H1 (cell line): ENCODE results near the gene UBE2D2. TPM values are rescaled to one million over a fixed set of nuclear protein-coding genes. Genes with fewer than 3 reads are reported as not detected.

ENCODE experiments used
- CBX8 ChIP-seq: fragments of 300-800, 300-1000 bp; sonication (generic); IDR thresholded peaks from 2 replicates; pipeline ENCODE4 v1.7.1; 2016; ENCODE audit warnings: low read depth, low read length, borderline replicate concordance
- RXRA ChIP-seq: IDR thresholded peaks from 2 replicates; pipeline ENCODE4 v1.6.1; 2011; ENCODE audit warnings: low read depth, mild to moderate bottlenecking, low read length, moderate library complexity; ENCODE audit not compliant: insufficient read depth
- SIN3A ChIP-seq, 2 experiments: IDR thresholded peaks in 1 of 2; conservative IDR thresholded peaks in 1 of 2; 2 replicates each; pipeline ENCODE4 v1.6.1; 2011 to 2012; ENCODE audit warnings: low read length in 2 of 2, improper control_type of control experiment in 1 of 2, low read depth in 1 of 2, mild to moderate bottlenecking in 1 of 2
- SIRT6 ChIP-seq: IDR thresholded peaks from one replicate; pipeline ENCODE4 v1.7.1; 2012; ENCODE audit warnings: low read length, inconsistent platforms
- SRF ChIP-seq: IDR thresholded peaks from 2 replicates; pipeline ENCODE4 v1.6.1; 2011; ENCODE audit warnings: mild to moderate bottlenecking, low read depth, low read length, moderate library complexity
- ZNF274 ChIP-seq: IDR thresholded peaks from 2 replicates; pipeline ENCODE4 v1.7.0; 2012; ENCODE audit warnings: low read length, borderline replicate concordance; ENCODE audit errors: extremely low read depth
- polyA plus RNA-seq, 7 experiments: library from polyadenylated mRNA; depleted of rRNA in 3 of 7; stranded (reverse) in 5 of 7; unstranded in 2 of 7; fragments of >200 nt in 5 of 7; fragments of 200-250 nt in 2 of 7; gene quantifications; 1 replicate in 5 of 7; 2 replicates in 1 of 7; 4 replicates in 1 of 7; pipeline versions ENCODE4 v1.2.1 to v1.2.3, GENCODE V29; 2011 to 2013; ENCODE audit warnings: missing spikeins in 2 of 7, mixed read lengths in 2 of 7
- total RNA-seq: library from RNA; stranded (reverse); fragmentation: NEBNext Ultra II Directional; extraction: Animal tissue kit (Norgen Biotek cat#: 25700); gene quantifications from 2 replicates; pipeline ENCODE4 v1.2.1, GENCODE V29; 2021

Gene UBE2D2
- total and polyA plus RNA-seq, 2 of the 8 experiments (the other 6 are each of a cell fraction or from before 2014, with no cell fraction given), result 66.9 to 203 TPM

GRCh38 chr5:139671096-139671841 lies 110.1 kb downstream of the UBE2D2 start (continued):
- no peak for TF ChIP-seq ZNF274
- TF ChIP-seq RXRA, result no peak
- no peak for TF ChIP-seq SIN3A (conservative IDR thresholded peaks at IDR 0.05 in 1 of 2, IDR thresholded peaks at IDR 0.05 in 1 of 2; ENCODE audit: low read depth in 1 of 2, low read length in 2 of 2)
- no peak for TF ChIP-seq SRF
- no peak for TF ChIP-seq CBX8
- TF ChIP-seq SIRT6, result no peak
